Activated T-helper 2 cell treated with anti-CD3 and anti-CD28 coated beads, Interferon-gamma antibody, Interleukin-2, Interleukin-4, amounts not matched to agents 10 μg/mL and 5 μg/mL and 100 μg/mL, durations not matched to agents 14 hours and 24 hours and 36 hours (primary cell): Measurements from ENCODE around the gene CFAP73. TPM values are rescaled to one million over a fixed set of nuclear protein-coding genes. Genes with fewer than 3 reads are reported as not detected.
A peak's percentile ranks its signal among the peaks of the same experiment; 100 is the strongest.

Source experiments
- DNase-seq: peaks from one replicate; pipeline ENCODE4 v3.0.0; 2021; ENCODE audit warnings: low spot score
- H3K27ac Mint-ChIP-seq: one replicate; pipeline ENCODE4 v1.8.0; 2021; ENCODE audit warnings: mixed read lengths
- H3K27me3 Mint-ChIP-seq: one replicate; pipeline ENCODE4 v1.8.0; 2021; ENCODE audit warnings: low read depth, mixed read lengths
- H3K36me3 Mint-ChIP-seq: one replicate; pipeline ENCODE4 v1.8.0; 2021; ENCODE audit warnings: low read depth, mixed read lengths
- H3K4me1 Mint-ChIP-seq: one replicate; pipeline ENCODE4 v1.8.0; 2021; ENCODE audit warnings: low read depth, mixed read lengths
- H3K4me3 Mint-ChIP-seq: one replicate; pipeline ENCODE4 v1.8.0; 2021; ENCODE audit warnings: low read depth, mild to moderate bottlenecking, moderate library complexity, mixed read lengths
- H3K9me3 Mint-ChIP-seq: one replicate; pipeline ENCODE4 v1.8.0; 2021; ENCODE audit warnings: mixed read lengths
- intact Hi-C: fragments of 100-400 bp; cut with micrococcal nuclease; formaldehyde crosslinking; loops from one replicate; pipeline ENCODE4 v1.15.1; 2023
- total RNA-seq: library from RNA; stranded (reverse); gene quantifications from 2 replicates; pipeline ENCODE4 v1.2.3, GENCODE V29; 2022

Gene CFAP73
- total RNA-seq, 1 donor from 2014 or later = not detected

DNA sequence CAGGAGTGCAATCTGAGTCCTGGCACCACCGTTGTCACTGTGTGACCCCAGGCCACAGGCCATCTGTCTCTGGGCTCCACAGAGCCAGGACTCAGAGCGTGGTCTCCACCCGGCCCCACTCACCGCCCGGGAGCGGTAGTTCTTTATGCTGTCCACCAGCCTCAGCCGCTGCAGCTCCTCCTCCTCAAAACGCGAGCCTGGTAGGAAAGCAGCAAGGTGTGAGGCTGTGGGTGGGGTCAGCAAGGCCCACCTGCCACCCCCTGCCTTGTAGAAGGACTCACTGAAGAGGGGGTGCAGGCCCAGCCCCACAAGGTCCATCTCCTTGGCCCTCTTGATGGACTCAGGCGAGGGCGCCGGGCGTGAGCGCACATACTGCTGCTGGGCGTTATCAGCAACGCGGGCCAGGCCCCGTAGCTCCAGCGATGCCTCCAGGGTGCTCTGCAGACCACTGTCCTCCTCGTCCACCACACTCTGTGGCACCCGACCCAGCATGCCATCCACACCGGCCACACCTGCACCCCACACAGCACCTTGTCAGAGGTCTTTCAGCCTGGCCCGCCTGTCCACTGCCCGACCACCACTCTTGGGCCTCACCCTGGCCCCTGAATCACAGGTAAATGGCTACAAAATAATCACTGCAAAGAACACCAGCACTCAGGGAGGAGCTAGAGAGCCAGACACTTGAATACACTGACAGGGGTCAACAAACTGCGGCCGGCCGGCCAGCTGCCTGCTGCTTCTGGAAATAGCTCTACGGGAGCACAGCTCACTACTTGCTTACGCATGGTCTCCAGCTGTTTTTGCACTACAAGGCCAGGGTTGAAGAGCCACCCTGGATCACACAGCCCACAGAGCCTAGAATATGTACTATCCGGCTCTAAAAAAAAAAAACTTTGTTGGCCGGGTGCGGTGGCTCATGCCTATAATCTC lies 16.3 kb downstream of the CFAP73 start:
- Mint-ChIP-seq H3K36me3 (peaks cover 76% of the 10 kb centered on the region), H3K4me3 (no peak overlapping the region)

DNA sequence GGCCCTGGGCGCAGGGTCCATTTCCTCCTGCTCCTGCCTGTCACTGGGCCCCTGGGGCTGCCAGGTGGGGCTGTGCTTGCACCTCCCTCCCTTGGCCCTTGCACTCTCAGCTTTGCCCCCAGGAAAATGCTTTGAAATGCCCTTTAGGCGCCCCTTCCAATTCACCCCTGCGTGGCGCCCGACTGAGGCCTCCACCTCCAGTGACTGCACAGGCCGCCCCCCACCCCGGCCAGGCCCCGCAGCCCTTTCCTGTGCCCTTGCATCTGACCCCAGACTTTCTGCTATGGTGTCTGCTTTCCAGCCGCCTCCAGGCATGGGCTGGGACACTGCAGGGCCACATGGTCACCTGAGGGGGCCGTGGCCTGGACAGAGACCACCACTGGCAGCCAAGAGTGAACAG lies 18.3 kb downstream of the CFAP73 start:
- H3K36me3 Mint-ChIP-seq = peaks cover 74% of the 10 kb centered on the region
- DNase-seq = no peak

More for the DNA sequence above, 16.3 kb downstream of the CFAP73 start:
- H3K27me3 Mint-ChIP-seq = no peaks in the 10 kb centered on the region
- intact Hi-C loops = no loop called here
- H3K9me3 Mint-ChIP-seq = no peaks in the 10 kb centered on the region
- DNase-seq = no peak
- no peaks in the 10 kb centered on the region for H3K4me1 Mint-ChIP-seq
- no peak overlapping the region for H3K27ac Mint-ChIP-seq

GRCh38 chr12:113169697-113170096 lies 20.2 kb downstream of the CFAP73 start:
- no peak for DNase-seq
- Mint-ChIP-seq H3K9me3 (no peaks in the 10 kb centered on the region), H3K36me3 (peaks cover 70% of the 10 kb centered on the region), H3K4me3 (no peak overlapping the region), H3K27me3 (no peaks in the 10 kb centered on the region), H3K4me1 (no peaks in the 10 kb centered on the region), H3K27ac (no peak overlapping the region)
- intact Hi-C loops = no loop called here

More for the DNA sequence above, 18.3 kb downstream of the CFAP73 start:
- no peaks in the 10 kb centered on the region for H3K27me3 Mint-ChIP-seq
- intact Hi-C loops = no loop called here
- no peaks in the 10 kb centered on the region for H3K9me3 Mint-ChIP-seq
- no peak overlapping the region for H3K27ac Mint-ChIP-seq
- H3K4me3 Mint-ChIP-seq = no peak overlapping the region
- H3K4me1 Mint-ChIP-seq = no peaks in the 10 kb centered on the region

GRCh38 chr12:113170457-113170856 lies 20.9 kb downstream of the CFAP73 start:
- Mint-ChIP-seq H3K4me1 (no peaks in the 10 kb centered on the region), H3K27ac (no peak overlapping the region), H3K4me3 (no peak overlapping the region), H3K36me3 (peaks cover 69% of the 10 kb centered on the region), H3K9me3 (no peaks in the 10 kb centered on the region), H3K27me3 (no peaks in the 10 kb centered on the region)
- no peak for DNase-seq
- intact Hi-C loops = no loop called here

GRCh38 chr12:113170926-113171325 lies 21.4 kb downstream of the CFAP73 start:
- intact Hi-C loops = no loop called here
- Mint-ChIP-seq H3K36me3 (peaks cover 68% of the 10 kb centered on the region), H3K4me1 (no peaks in the 10 kb centered on the region), H3K9me3 (no peaks in the 10 kb centered on the region), H3K27me3 (no peaks in the 10 kb centered on the region), H3K4me3 (no peak overlapping the region), H3K27ac (no peak overlapping the region)
- no peak for DNase-seq

DNA sequence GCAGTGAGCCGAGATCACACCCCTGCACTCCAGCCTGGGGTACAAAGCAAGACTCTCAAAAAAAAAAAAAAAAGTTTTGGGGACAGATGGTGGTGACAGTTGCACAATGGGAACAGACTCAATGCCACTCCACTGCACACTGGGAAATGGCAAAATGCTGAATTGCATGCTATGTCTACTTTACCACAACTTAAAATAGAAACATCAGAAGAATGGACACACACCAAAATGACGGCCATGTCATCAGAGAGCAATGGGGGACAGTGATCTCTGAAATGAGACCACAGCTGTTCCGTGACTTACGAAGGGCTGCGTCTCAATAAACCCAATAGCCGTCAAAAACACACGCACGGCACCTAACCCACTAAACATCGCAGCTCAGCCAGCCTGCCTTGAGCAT lies 22.0 kb downstream of the CFAP73 start:
- no peak overlapping the region for H3K27ac Mint-ChIP-seq
- H3K27me3 Mint-ChIP-seq = no peaks in the 10 kb centered on the region
- H3K36me3 Mint-ChIP-seq = peaks cover 69% of the 10 kb centered on the region
- H3K4me3 Mint-ChIP-seq = no peak overlapping the region
- DNase-seq = no peak
- no peaks in the 10 kb centered on the region for H3K9me3 Mint-ChIP-seq
- intact Hi-C loops = no loop called here
- H3K4me1 Mint-ChIP-seq = no peaks in the 10 kb centered on the region

- H3K27ac Mint-ChIP-seq = no peak overlapping the region
- no peak for DNase-seq
- peaks cover 71% of the 10 kb centered on the region for H3K36me3 Mint-ChIP-seq
- no peaks in the 10 kb centered on the region for H3K4me1 Mint-ChIP-seq
- H3K27me3 Mint-ChIP-seq = no peaks in the 10 kb centered on the region
- no peak overlapping the region for H3K4me3 Mint-ChIP-seq
- intact Hi-C loops = no loop called here
- H3K9me3 Mint-ChIP-seq = no peaks in the 10 kb centered on the region
Observed at GRCh38 chr12:113172185-113172584, 22.7 kb downstream of the CFAP73 start.

DNA sequence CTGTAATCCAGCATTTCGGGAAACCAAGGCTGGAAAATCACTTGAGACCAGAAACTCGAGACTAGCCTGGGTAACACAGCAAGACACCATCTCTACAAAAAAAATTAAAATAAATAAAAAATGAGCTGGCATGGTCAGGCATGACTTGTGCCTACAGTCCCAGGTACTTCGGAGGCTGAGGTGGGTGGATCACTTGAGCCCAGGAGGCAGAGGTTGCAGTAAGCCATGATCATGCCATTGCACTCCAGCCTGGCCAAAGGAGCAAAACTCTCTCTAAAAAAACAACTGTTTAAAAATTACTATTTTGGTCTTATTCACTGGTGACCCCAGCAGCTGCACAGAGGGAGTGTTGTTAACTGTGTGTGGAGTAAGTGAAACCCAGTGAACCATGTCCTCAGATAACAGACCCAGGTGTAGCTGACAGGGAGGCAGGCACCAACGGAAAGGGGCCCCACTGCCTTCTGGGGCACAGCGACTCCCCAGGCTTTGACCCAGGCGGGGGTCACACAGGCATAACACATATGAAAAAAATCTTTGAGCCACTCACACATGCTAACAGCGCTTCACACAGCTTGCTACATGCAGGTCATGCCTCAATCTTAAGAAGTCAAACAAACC lies 23.7 kb downstream of the CFAP73 start:
- DNase-seq = no peak
- H3K27ac Mint-ChIP-seq = no peak overlapping the region
- no peaks in the 10 kb centered on the region for H3K4me1 Mint-ChIP-seq
- peaks cover 82% of the 10 kb centered on the region for H3K36me3 Mint-ChIP-seq
- intact Hi-C loops = no loop called here
- H3K27me3 Mint-ChIP-seq = no peaks in the 10 kb centered on the region
- no peaks in the 10 kb centered on the region for H3K9me3 Mint-ChIP-seq
- no peak overlapping the region for H3K4me3 Mint-ChIP-seq

DNA sequence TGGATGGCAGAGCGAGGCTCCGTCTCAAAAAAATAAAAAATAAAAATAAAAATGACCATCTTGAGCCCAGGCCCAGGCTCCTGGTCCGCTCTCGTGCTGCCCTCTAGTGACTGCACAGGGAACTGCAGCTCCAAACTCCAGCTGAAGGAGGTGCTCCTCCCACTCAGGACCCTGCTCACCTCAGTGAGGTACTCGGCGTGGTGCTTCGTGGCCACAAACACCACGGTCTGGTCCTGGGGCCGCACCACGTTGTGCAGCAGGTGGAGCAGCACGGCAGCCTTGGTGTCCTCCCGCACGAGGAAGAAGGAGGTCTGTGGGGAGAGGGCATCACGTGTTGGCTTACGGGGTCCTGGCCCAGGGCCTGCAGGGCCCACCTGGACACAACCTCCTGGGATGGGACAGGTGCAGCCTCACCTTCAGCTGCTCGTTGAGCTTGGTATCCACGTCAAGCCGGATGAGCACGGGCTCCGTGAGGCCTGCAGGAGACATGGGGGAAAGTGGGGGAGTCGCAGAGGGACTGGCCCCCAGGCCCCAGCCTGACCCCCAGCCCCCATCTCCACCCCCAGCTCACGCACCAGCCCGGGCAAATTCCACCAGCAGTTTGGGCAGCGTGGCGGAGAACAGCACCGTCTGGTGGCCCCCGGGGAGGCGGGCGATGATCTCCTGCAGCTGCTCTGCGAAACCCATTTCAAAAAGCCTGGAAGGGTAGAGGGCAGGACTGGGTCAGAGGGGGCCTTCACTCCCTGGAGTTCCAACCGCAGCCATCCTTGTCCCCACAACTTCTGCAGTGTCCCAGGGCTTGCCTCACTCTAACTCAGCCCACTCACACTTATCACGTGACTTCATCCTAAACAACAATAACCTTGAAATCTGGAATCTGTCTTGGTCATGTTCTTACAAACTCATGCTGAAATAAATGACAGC lies 25.2 kb downstream of the CFAP73 start:
- intact Hi-C loops = loop anchor here (1.0 kb wide), 1 partner anchor 126 kb away; no protein-coding TSS in a partner anchor

DNA sequence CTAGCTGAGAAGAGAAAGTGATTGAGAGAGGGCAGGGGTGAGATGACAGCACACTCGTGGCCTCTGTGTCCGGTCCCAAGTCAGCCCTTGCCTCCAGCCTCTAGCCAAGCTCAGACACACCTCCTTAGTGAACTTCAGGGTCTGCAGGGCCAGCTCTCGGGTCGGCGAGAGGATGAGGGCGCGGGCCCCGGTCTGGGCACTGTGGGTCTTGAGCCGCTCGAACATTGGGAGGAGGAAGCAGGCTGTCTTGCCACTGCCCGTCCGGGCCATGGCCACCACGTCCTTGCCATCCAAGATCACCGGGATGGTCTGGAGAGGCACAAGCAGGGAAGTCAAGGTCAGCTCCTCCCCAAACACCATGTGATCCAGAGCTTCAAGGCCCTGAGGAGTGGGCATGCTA lies 29.5 kb downstream of the CFAP73 start:
- H3K4me3 Mint-ChIP-seq = no peak overlapping the region
- intact Hi-C loops = no loop called here
- peaks cover 9% of the 10 kb centered on the region for H3K4me1 Mint-ChIP-seq
- no peaks in the 10 kb centered on the region for H3K9me3 Mint-ChIP-seq
- no peak for DNase-seq
- no peak overlapping the region for H3K27ac Mint-ChIP-seq
- H3K27me3 Mint-ChIP-seq = no peaks in the 10 kb centered on the region
- H3K36me3 Mint-ChIP-seq = peaks cover 72% of the 10 kb centered on the region

More for the DNA sequence above, 25.2 kb downstream of the CFAP73 start:
- Mint-ChIP-seq H3K27ac (no peak overlapping the region), H3K9me3 (no peaks in the 10 kb centered on the region), H3K27me3 (no peaks in the 10 kb centered on the region), H3K4me1 (no peaks in the 10 kb centered on the region), H3K4me3 (no peak overlapping the region), H3K36me3 (peaks cover 83% of the 10 kb centered on the region)
- peak; percentile 63 for DNase-seq

DNA sequence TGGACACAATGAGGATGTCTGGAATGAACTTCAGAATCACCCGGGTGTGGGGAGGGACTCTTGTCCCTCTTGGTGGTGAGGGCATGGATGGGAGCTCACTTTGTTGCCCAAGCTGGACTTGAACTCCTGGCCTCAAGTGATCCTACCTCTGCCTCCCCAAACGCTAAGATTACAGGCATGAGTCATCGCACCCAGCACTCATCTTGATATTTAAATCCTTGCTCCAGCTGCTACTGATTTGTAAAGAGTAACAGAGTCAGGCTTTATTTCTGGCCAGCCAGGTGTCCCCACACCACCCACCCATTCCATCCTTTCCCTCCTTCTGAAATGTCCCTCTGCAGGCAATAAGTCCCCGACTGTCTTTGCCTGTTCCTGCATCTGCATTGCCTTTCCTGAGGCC lies 30.8 kb downstream of the CFAP73 start:
- DNase-seq = no peak
- Mint-ChIP-seq H3K27ac (no peak overlapping the region), H3K36me3 (peaks cover 65% of the 10 kb centered on the region), H3K27me3 (no peaks in the 10 kb centered on the region), H3K4me1 (peaks cover 9% of the 10 kb centered on the region), H3K4me3 (no peak overlapping the region), H3K9me3 (no peaks in the 10 kb centered on the region)
- intact Hi-C loops = no loop called here

DNA sequence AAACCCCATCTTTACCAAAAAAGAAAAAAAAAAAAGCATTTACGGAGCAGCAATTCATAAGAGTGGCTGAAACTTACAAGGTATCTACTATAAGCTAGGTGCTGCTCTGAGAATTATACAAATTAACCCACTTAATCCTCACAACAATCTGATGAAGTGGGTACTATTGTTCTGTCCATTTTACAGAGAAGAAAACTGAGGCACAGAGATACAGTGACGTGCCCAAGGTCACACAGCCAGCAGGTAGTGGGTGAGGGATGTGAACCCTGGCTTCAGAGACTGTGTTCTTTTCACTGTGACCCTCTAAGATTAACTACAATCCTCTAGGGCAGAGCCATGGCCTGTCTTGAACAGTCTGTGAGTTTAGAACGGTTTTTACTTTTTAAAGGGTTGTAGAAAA lies 32.5 kb downstream of the CFAP73 start:
- intact Hi-C loops = no loop called here
- H3K36me3 Mint-ChIP-seq = peaks cover 64% of the 10 kb centered on the region
- peaks cover 19% of the 10 kb centered on the region for H3K4me1 Mint-ChIP-seq
- H3K27ac Mint-ChIP-seq = no peak overlapping the region
- DNase-seq = no peak
- no peaks in the 10 kb centered on the region for H3K9me3 Mint-ChIP-seq
- H3K27me3 Mint-ChIP-seq = no peaks in the 10 kb centered on the region
- H3K4me3 Mint-ChIP-seq = no peak overlapping the region
